ENCODE measurements around the gene NEBL. TPM values are rescaled to one million over a fixed set of nuclear protein-coding genes. Genes with fewer than 3 reads are reported as not detected.

The NEBL gene
- total RNA-seq, 4 donors from 2014 or later, result 52.0 to 100 (median 62.3) TPM

GRCh38 chr10:20890009-20890408 lies 7.1 kb downstream of the NEBL start:
- TF ChIP-seq POLR2A (IDR thresholded peaks at IDR 0.05) (no peak), CTCF (IDR thresholded peaks at IDR 0.05) (no peak)
- H3K4me3 ChIP-seq (ENCODE audit: low read depth, poor library complexity, severe bottlenecking), result no peak overlapping the region
- no peak for DNase-seq (ENCODE audit: low spot score in 2 of 2)
- intact Hi-C loops (cut with DNase I; ENCODE audit: low total_unique reads), result no loop called here
- 79 to 85% methylated on average over 6 of the region's 6 CpGs for WGBS, 2 donors

- DNase-seq (ENCODE audit: low spot score in 2 of 2), result no peak
- 53 to 56% methylated on average over 7 of the region's 7 CpGs for WGBS, 2 donors
- intact Hi-C loops (cut with DNase I; ENCODE audit: low total_unique reads), result no loop called here
- TF ChIP-seq CTCF (IDR thresholded peaks at IDR 0.05), result no peak
- no peak for TF ChIP-seq POLR2A (IDR thresholded peaks at IDR 0.05)
- no peak overlapping the region for H3K4me3 ChIP-seq (ENCODE audit: low read depth, poor library complexity, severe bottlenecking)
Measured at GRCh38 chr10:20888620-20889330, 8.3 kb downstream of the NEBL start.

- H3K4me3 ChIP-seq (ENCODE audit: low read depth, poor library complexity, severe bottlenecking), result no peak overlapping the region
- 65 to 74% methylated on average over 7 of the region's 7 CpGs for WGBS, 2 donors
- no peak for DNase-seq (ENCODE audit: low spot score in 2 of 2)
- no peak for TF ChIP-seq CTCF (IDR thresholded peaks at IDR 0.05)
- TF ChIP-seq POLR2A (IDR thresholded peaks at IDR 0.05), result no peak
- intact Hi-C loops (cut with DNase I; ENCODE audit: low total_unique reads), result no loop called here
Measured at GRCh38 chr10:20887706-20888555, 9.2 kb downstream of the NEBL start.

- H3K4me3 ChIP-seq (ENCODE audit: low read depth, poor library complexity, severe bottlenecking), result no peak overlapping the region
- 42 to 57% methylated on average over 3 of the region's 3 CpGs for WGBS, 2 donors
- intact Hi-C loops (cut with DNase I; ENCODE audit: low total_unique reads), result no loop called here
- TF ChIP-seq CTCF (IDR thresholded peaks at IDR 0.05), result no peak
- TF ChIP-seq POLR2A (IDR thresholded peaks at IDR 0.05), result no peak
- no peak for DNase-seq (ENCODE audit: low spot score in 2 of 2)
Measured at GRCh38 chr10:20885678-20886077, 11.4 kb downstream of the NEBL start.

- no peak for DNase-seq (ENCODE audit: low spot score in 2 of 2)
- H3K4me3 ChIP-seq (ENCODE audit: low read depth, poor library complexity, severe bottlenecking), result no peak overlapping the region
- 90 to 97% methylated on average over 2 of the region's 2 CpGs for WGBS, 2 donors
- intact Hi-C loops (cut with DNase I; ENCODE audit: low total_unique reads), result no loop called here
- TF ChIP-seq CTCF (IDR thresholded peaks at IDR 0.05) (no peak), POLR2A (IDR thresholded peaks at IDR 0.05) (no peak)
Measured at GRCh38 chr10:20883552-20883951, 13.6 kb downstream of the NEBL start.
